SK-N-SH (cell line): ENCODE data around the gene RAET1E. TPM values are rescaled to one million over a fixed set of nuclear protein-coding genes. Genes with fewer than 3 reads are reported as not detected.

Experiments used
- CTCF ChIA-PET: fragments of 300-600, 350-600 bp; formaldehyde crosslinking; extraction: SDS; loops from one replicate; lab custom pipeline; 2021; lab: Yijun Ruan, JAX
- POLR2A ChIA-PET: fragments of 350-600 bp; sonication (Branson Sonifier 250); formaldehyde crosslinking; extraction: SDS; loops from one replicate; lab custom pipeline; 2020; ENCODE audit warnings: antibody characterized with exemption, inconsistent platforms; lab: Yijun Ruan, JAX
- DNase-seq: peaks from one replicate; pipeline ENCODE4 v3.0.0; 2012
- H2AFZ ChIP-seq: fragments of 200-600 bp; sonication (generic); 2 replicates; pipeline ENCODE4 v1.8.1; 2016; ENCODE audit warnings: antibody characterized with exemption, mild to moderate bottlenecking, low read depth
- H3F3A ChIP-seq: fragments of 200-600 bp; sonication (generic); replicated peaks from 2 replicates; pipeline ENCODE3; 2016; ENCODE audit warnings: antibody characterized with exemption, mild to moderate bottlenecking; ENCODE audit not compliant: insufficient read depth
- H3K27ac ChIP-seq, 2 experiments: fragments of 200-500 bp in 1 of 2; fragments of 200-600 bp in 1 of 2; sonication (Bioruptor generic) in 1 of 2; sonication (generic), shearing (Covaris generic) in 1 of 2; 2 replicates each; pipeline versions ENCODE4 v1.5.1 to v1.6.1; 2014 to 2016; ENCODE audit warnings: low read depth in 2 of 2, inconsistent platforms in 1 of 2, low read length in 1 of 2, mild to moderate bottlenecking in 1 of 2, mixed read lengths in 1 of 2
- H3K27me3 ChIP-seq: fragments of 200-600 bp; sonication (generic), shearing (Covaris generic); 2 replicates; pipeline ENCODE4 v1.6.1; 2016; ENCODE audit warnings: mixed run types; ENCODE audit not compliant: insufficient read depth
- H3K36me3 ChIP-seq, 2 experiments: fragments of 200-500 bp in 1 of 2; fragments of 200-600 bp in 1 of 2; sonication (Bioruptor generic) in 1 of 2; sonication (generic) in 1 of 2; replicated peaks in 1 of 2; 2 replicates each; pipeline versions ENCODE3 to v1.5.1; 2014 to 2016; ENCODE audit warnings: low read length in 1 of 2, mild to moderate bottlenecking in 1 of 2; ENCODE audit not compliant: insufficient read depth in 2 of 2, control insufficient read depth in 1 of 2
- H3K4me1 ChIP-seq, 2 experiments: fragments of 200-500 bp in 1 of 2; fragments of 200-600 bp in 1 of 2; sonication (Bioruptor generic) in 1 of 2; sonication (generic), shearing (Covaris generic) in 1 of 2; 2 replicates each; pipeline versions ENCODE4 v1.5.1 to v1.6.1; 2014 to 2016; ENCODE audit warnings: low read depth in 1 of 2, low read length in 1 of 2, mixed run types in 1 of 2; ENCODE audit not compliant: insufficient read depth in 2 of 2, control insufficient read depth in 1 of 2
- H3K4me2 ChIP-seq: fragments of 200-600 bp; sonication (generic), shearing (Covaris generic); 2 replicates; pipeline ENCODE4 v1.6.1; 2017; ENCODE audit warnings: mixed run types
- H3K4me3 ChIP-seq, 2 experiments: fragments of 200-500 bp in 1 of 2; fragments of 200-600 bp in 1 of 2; sonication (Bioruptor generic) in 1 of 2; sonication (generic), shearing (Covaris generic) in 1 of 2; 2 replicates each; pipeline versions ENCODE4 v1.5.1 to v1.8.1; 2014 to 2016; ENCODE audit warnings: low read depth in 2 of 2, inconsistent platforms in 1 of 2, low read length in 1 of 2, mild to moderate bottlenecking in 1 of 2, mixed read lengths in 1 of 2, moderate library complexity in 1 of 2
- H3K79me2 ChIP-seq: fragments of 200-600 bp; sonication (generic); 2 replicates; pipeline ENCODE4 v1.8.1; 2017; ENCODE audit warnings: mild to moderate bottlenecking; ENCODE audit not compliant: insufficient read depth
- H3K9ac ChIP-seq: fragments of 200-600 bp; sonication (generic); 2 replicates; pipeline ENCODE4 v1.6.1; 2017; ENCODE audit warnings: mixed run types
- H3K9me2 ChIP-seq: fragments of 200-600 bp; sonication (generic); 2 replicates; pipeline ENCODE4 v1.6.1; 2017; ENCODE audit warnings: mixed run types
- H3K9me3 ChIP-seq: fragments of 200-600 bp; sonication (generic); 2 replicates; pipeline ENCODE4 v1.6.1; 2017; ENCODE audit warnings: mixed run types, mild to moderate bottlenecking, moderate library complexity
- H4K20me1 ChIP-seq: fragments of 200-600 bp; sonication (generic); 2 replicates; pipeline ENCODE4 v1.6.1; 2017; ENCODE audit warnings: mild to moderate bottlenecking, mixed run types; ENCODE audit not compliant: insufficient read depth
- FOSL2 ChIP-seq: IDR thresholded peaks from 2 replicates; pipeline ENCODE4 v1.4.0; 2012; ENCODE audit warnings: low read depth, mild to moderate bottlenecking, moderate library complexity, borderline replicate concordance
- FOXM1 ChIP-seq: IDR thresholded peaks from 2 replicates; pipeline ENCODE4 v1.4.0; 2012; ENCODE audit warnings: low read depth, mild to moderate bottlenecking
- JUND ChIP-seq: IDR thresholded peaks from 2 replicates; pipeline ENCODE4 v1.4.0; 2012
- MXI1 ChIP-seq: IDR thresholded peaks from 2 replicates; pipeline ENCODE4 v1.6.1; 2012; ENCODE audit warnings: mild to moderate bottlenecking, low read depth, low read length, improper control_type of control experiment
- POLR2AphosphoS5 ChIP-seq: IDR thresholded peaks from 2 replicates; pipeline ENCODE4 v1.6.1; 2012; ENCODE audit warnings: low read depth, low read length
- RCOR1 ChIP-seq: fragments of 150-350 bp; IDR thresholded peaks from 2 replicates; pipeline ENCODE4 v1.6.1; 2017; ENCODE audit warnings: antibody characterized with exemption, low read length
- RFX5 ChIP-seq: IDR thresholded peaks from 2 replicates; pipeline ENCODE4 v1.6.1; 2012; ENCODE audit warnings: mild to moderate bottlenecking, improper control_type of control experiment, low read length
- RXRA ChIP-seq: IDR thresholded peaks from 2 replicates; pipeline ENCODE4 v1.4.0; 2012; ENCODE audit warnings: low read depth, mild to moderate bottlenecking, borderline replicate concordance
- SIN3A ChIP-seq: IDR thresholded peaks from 2 replicates; pipeline ENCODE4 v1.6.1; 2012; ENCODE audit warnings: low read depth, mild to moderate bottlenecking, low read length, moderate library complexity, borderline replicate concordance
- SMC3 ChIP-seq: IDR thresholded peaks from 2 replicates; pipeline ENCODE4 v1.6.1; 2012; ENCODE audit warnings: low read depth, low read length, improper control_type of control experiment
- TAF1 ChIP-seq: IDR thresholded peaks from 2 replicates; pipeline ENCODE4 v1.6.1; 2012; ENCODE audit warnings: low read depth, mild to moderate bottlenecking, low read length, moderate library complexity, borderline replicate concordance
- TCF12 ChIP-seq: IDR thresholded peaks from 2 replicates; pipeline ENCODE4 v1.4.0; 2012
- YY1 ChIP-seq: IDR thresholded peaks from 2 replicates; pipeline ENCODE4 v1.4.0; 2012; ENCODE audit warnings: low read depth, mild to moderate bottlenecking
- WGBS: methylation state at CpG from one replicate; pipeline ENCODE4 v1.1.6; 2017; ENCODE audit warnings: low lambda C conversion rate; 5-methylcytosine and 5-hydroxymethylcytosine counted together
- polyA plus RNA-seq, 3 experiments: library from polyadenylated mRNA; depleted of rRNA; stranded (reverse); fragments of >200 nt; gene quantifications; 2 replicates each; pipeline ENCODE4 v1.2.3, GENCODE V29; 2012
- TF ChIP-seq, protein P1 (sequence below): fragments of 200-600 bp; sonication (generic); IDR thresholded peaks from 2 replicates; pipeline ENCODE4 v1.6.1; 2017; ENCODE audit warnings: antibody characterized with exemption, mild to moderate bottlenecking, moderate library complexity
- TF ChIP-seq, protein P2 (sequence below): IDR thresholded peaks from 2 replicates; pipeline ENCODE4 v1.4.0; 2012; ENCODE audit warnings: low read depth, borderline replicate concordance
- TF ChIP-seq, protein P3 (sequence below): fragments of 150-350 bp; IDR thresholded peaks from 2 replicates; pipeline ENCODE4 v1.6.1; 2016; ENCODE audit warnings: mild to moderate bottlenecking, low read depth, low read length
- TF ChIP-seq, protein P4 (sequence below): fragments of 150-350 bp; IDR thresholded peaks from 2 replicates; pipeline ENCODE4 v1.6.1; 2017; ENCODE audit warnings: antibody characterized with exemption, low read length, low read depth, borderline replicate concordance
- TF ChIP-seq, protein P5 (sequence below): IDR thresholded peaks from 2 replicates; pipeline ENCODE4 v1.4.0; 2012; ENCODE audit warnings: low read depth, borderline replicate concordance

RAET1E gene
- polyA plus RNA-seq, 1 of the 3 experiments (the other 2 are of a cell fraction), result 0.15 TPM

DNA sequence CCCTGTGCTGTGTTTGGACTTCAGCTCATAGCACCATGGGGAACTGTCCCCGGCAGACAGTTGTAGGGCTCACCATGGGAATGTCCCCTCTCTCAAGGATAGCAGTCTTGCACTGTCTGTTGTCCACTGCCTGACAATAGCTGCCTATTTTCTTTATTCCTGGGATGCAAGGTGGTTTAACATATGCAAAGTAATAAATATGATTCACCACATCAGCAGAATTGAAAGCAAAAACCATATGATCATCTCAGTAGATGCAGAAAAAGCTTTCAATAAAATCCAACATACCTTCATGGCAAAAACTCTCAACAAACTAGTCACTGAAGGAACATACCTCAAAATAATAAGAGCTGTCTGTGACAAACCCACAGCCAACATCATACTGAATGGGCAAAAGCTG is 20.3 kb downstream of the RAET1E start:
- no peaks in the 10 kb centered on the region for H3K27me3 ChIP-seq

More for the DNA sequence above, 20.3 kb downstream of the RAET1E start:
- ChIA-PET CTCF (interaction anchor here (1.2 to 1.9 kb wide), 2 partner anchors 14 to 37 kb away, joined by 3 to 4 read pairs; partner anchors contain the start of gene LRP11), POLR2A (no interaction called here)
- no peaks in the 10 kb centered on the region for H3K36me3 ChIP-seq
- 33% methylated on average over 1 of the region's 1 CpG for WGBS
- H3K9ac ChIP-seq, result no peak overlapping the region
- H3F3A ChIP-seq, result no peaks in the 10 kb centered on the region
- no peaks in the 10 kb centered on the region for H4K20me1 ChIP-seq
- no peak overlapping the region for H3K4me3 ChIP-seq
- no peaks in the 10 kb centered on the region for H3K9me2 ChIP-seq
- H3K27ac ChIP-seq, result no peak overlapping the region
- DNase-seq, result no peak
- H3K79me2 ChIP-seq, result no peaks in the 10 kb centered on the region
- TF ChIP-seq RXRA, result no peak
- TF ChIP-seq TAF1, result no peak
- no peak for TF ChIP-seq FOSL2
- TF ChIP-seq, protein P1, sequence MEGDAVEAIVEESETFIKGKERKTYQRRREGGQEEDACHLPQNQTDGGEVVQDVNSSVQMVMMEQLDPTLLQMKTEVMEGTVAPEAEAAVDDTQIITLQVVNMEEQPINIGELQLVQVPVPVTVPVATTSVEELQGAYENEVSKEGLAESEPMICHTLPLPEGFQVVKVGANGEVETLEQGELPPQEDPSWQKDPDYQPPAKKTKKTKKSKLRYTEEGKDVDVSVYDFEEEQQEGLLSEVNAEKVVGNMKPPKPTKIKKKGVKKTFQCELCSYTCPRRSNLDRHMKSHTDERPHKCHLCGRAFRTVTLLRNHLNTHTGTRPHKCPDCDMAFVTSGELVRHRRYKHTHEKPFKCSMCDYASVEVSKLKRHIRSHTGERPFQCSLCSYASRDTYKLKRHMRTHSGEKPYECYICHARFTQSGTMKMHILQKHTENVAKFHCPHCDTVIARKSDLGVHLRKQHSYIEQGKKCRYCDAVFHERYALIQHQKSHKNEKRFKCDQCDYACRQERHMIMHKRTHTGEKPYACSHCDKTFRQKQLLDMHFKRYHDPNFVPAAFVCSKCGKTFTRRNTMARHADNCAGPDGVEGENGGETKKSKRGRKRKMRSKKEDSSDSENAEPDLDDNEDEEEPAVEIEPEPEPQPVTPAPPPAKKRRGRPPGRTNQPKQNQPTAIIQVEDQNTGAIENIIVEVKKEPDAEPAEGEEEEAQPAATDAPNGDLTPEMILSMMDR, result no peak
- TF ChIP-seq RFX5, result no peak
- no peak for TF ChIP-seq MXI1
- TF ChIP-seq, protein P2, sequence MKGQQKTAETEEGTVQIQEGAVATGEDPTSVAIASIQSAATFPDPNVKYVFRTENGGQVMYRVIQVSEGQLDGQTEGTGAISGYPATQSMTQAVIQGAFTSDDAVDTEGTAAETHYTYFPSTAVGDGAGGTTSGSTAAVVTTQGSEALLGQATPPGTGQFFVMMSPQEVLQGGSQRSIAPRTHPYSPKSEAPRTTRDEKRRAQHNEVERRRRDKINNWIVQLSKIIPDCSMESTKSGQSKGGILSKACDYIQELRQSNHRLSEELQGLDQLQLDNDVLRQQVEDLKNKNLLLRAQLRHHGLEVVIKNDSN, result no peak
- TF ChIP-seq, protein P3, sequence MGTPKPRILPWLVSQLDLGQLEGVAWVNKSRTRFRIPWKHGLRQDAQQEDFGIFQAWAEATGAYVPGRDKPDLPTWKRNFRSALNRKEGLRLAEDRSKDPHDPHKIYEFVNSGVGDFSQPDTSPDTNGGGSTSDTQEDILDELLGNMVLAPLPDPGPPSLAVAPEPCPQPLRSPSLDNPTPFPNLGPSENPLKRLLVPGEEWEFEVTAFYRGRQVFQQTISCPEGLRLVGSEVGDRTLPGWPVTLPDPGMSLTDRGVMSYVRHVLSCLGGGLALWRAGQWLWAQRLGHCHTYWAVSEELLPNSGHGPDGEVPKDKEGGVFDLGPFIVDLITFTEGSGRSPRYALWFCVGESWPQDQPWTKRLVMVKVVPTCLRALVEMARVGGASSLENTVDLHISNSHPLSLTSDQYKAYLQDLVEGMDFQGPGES, result no peak
- TF ChIP-seq JUND, result no peak
- TF ChIP-seq, protein P4, sequence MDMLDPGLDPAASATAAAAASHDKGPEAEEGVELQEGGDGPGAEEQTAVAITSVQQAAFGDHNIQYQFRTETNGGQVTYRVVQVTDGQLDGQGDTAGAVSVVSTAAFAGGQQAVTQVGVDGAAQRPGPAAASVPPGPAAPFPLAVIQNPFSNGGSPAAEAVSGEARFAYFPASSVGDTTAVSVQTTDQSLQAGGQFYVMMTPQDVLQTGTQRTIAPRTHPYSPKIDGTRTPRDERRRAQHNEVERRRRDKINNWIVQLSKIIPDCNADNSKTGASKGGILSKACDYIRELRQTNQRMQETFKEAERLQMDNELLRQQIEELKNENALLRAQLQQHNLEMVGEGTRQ, result no peak
- no peak for TF ChIP-seq RCOR1
- TF ChIP-seq YY1, result no peak
- TF ChIP-seq, protein P5, sequence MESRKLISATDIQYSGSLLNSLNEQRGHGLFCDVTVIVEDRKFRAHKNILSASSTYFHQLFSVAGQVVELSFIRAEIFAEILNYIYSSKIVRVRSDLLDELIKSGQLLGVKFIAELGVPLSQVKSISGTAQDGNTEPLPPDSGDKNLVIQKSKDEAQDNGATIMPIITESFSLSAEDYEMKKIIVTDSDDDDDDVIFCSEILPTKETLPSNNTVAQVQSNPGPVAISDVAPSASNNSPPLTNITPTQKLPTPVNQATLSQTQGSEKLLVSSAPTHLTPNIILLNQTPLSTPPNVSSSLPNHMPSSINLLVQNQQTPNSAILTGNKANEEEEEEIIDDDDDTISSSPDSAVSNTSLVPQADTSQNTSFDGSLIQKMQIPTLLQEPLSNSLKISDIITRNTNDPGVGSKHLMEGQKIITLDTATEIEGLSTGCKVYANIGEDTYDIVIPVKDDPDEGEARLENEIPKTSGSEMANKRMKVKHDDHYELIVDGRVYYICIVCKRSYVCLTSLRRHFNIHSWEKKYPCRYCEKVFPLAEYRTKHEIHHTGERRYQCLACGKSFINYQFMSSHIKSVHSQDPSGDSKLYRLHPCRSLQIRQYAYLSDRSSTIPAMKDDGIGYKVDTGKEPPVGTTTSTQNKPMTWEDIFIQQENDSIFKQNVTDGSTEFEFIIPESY, result no peak
- TF ChIP-seq POLR2AphosphoS5, result no peak
- TF ChIP-seq SMC3, result no peak
- TF ChIP-seq TCF12, result no peak
- no peak for TF ChIP-seq SIN3A
- TF ChIP-seq FOXM1, result no peak
- TF ChIP-seq, all 33 proteins: peak for 0
- Histone ChIP-seq H3K9me3 (no peaks in the 10 kb centered on the region), H2AFZ (no peak overlapping the region), H3K4me1 (no peaks in the 10 kb centered on the region), H3K4me2 (no peak overlapping the region)
